CMK (cell line): ENCODE data around the gene TMEM163.
"Not testable (repeated sequence)": the region's sequence is repeated elsewhere in the genome, so short reads cannot be mapped to it uniquely, and the experiment has no call there.

Source experiments
- DNase-seq: peaks from one replicate; pipeline ENCODE4 v3.0.0-alpha.2; 2010; ENCODE audit warnings: low read depth

Gene TMEM163

GRCh38 chr2:134619250-134619649 is 99.5 kb downstream of the TMEM163 start:
- no peak for DNase-seq

DNA sequence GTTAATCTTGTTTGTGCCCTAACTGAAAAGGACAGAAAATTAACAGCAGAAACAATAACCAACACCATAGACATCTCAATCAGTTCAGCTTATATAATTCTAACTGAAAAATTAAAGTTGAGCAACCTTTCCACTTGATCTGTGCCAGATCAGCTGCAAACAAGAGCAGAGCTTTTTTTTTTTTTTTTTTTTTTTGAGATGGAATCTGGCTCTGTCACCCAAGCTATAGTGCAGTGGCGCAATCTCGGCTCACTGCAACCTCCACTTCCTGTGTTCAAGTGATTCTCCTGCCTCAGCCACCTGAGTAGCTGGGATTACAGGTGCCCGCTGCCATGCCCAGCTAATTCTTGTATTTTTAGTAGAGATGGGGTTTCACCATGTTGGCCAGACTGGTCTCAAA is 103.3 kb downstream of the TMEM163 start:
- DNase-seq, result not testable (repeated sequence)

DNA sequence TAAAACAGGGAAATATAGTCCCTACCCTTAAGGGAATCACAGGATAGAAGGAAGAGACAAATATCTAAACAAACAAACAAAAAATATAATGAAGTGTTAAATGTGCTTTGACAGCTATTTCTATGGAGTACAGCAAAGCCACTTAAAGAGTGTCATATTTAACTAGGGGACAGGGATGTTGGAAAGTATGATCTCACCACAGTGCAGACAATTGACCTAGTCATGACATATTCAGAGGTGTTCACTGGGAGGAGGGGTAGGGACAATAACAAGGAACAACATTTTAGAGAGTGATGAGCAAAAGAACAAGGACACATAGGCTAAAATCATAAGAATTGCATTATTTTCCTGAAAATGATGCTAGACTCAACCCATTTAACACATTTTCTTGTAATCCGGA is 107.5 kb downstream of the TMEM163 start:
- DNase-seq, result no peak

GRCh38 chr2:134610871-134611270 is 107.9 kb downstream of the TMEM163 start:
- DNase-seq, result no peak

- DNase-seq, result no peak
These were observed 108.8 kb downstream of the TMEM163 start for GRCh38 chr2:134609924-134610513.

GRCh38 chr2:134603966-134604365 is 114.8 kb downstream of the TMEM163 start:
- no peak for DNase-seq

- no peak for DNase-seq
These were observed 116.1 kb downstream of the TMEM163 start for GRCh38 chr2:134602666-134603065.

DNA sequence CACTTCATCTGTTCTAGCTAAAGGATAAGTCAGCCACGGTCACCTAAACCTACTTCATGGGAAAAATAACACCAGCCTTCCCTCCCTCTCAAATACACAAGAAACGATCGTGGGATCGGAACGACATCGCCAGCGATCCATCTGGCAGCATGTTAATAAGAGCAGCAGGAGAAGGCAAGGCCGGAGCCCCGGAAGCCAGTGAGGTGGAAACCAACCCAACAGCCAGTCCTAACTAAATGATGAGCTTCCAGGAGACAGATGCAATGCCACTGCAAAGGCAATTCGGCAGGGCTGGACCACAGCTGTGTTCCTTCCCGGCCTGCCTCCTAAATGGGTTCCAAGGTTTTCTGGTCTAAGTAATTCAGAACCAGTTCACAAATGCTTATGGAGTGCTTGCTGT is 117.5 kb downstream of the TMEM163 start:
- DNase-seq, result no peak

- DNase-seq, result no peak
These were observed 118.6 kb downstream of the TMEM163 start for GRCh38 chr2:134600208-134600607.

DNA sequence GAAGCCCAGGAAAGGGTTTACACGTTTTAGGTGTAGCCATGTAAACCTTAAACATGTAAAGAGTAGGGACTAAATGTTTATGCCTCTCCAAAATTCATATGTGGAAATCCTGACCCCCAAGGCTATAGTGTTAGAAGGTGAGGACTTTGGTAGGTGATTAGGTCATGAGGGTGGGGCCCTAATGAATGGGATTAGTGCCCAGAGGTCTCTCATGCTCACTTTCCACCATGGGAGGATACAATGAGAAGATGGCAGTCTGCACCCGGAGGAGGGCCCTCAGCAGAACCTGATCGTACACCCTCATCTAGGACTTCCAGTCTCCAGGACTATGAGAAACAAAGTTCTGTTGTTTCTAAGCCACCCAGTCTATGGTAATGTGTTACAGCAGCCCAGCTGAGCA is 119.6 kb downstream of the TMEM163 start:
- no peak for DNase-seq

DNA sequence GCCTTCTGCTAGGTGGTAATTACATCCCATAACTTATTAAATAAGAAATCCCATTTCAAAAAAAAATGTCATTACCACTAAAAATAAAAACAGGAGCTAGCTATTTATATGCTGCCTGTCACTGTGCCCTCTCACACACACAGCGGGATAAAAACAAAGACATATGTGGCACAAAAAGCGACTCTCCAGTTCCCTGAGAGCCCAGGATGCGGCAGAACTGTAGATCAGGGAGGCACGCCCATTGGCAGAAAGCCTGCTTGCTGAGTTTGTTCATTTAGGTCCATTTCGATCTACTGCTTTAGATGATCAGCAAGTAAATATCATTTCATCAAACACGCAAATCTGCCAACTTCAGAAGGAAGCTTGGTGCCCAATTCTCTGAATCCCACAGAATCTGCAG is 124.4 kb downstream of the TMEM163 start:
- no peak for DNase-seq

DNA sequence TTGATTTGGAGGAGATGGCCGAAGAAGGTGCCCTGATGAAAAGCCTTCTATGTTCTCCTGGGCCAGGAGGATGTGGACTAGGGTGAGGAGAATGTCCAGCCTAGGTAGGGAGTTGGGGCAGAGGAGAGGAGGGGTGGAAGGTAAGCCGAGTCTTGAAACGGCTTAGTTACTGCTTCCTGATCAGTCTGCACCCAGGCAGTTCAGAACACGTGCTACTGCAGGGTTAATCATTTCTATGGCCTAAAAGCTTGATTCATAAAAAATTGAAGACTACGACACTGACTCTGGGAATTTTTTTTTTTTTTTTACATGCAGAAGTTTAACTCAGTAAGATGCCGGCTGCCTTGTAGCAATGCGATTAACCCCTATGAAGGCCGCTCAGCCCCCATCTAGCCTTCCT is 125.3 kb downstream of the TMEM163 start:
- DNase-seq, result no peak

DNA sequence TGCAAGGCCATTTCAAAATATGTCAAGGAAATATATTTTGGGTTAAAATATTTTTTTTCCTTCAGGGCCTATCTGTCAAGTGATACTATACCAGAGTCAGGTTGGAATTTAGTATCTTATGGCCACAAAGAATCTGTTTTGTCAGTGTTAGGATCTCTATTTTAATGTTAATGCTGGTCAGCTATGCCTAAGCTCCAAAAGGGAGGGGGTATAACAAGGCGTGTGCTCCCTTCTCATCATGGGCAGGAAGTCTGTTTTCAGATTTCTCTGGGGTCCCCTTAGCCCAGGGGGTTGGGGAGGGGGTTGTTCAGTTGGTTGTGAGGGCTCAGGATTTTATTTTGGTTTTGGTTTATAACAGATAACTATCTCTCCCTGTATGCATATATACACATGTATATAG is 126.4 kb downstream of the TMEM163 start:
- no peak for DNase-seq

- DNase-seq, result no peak
These were observed 127.3 kb downstream of the TMEM163 start for GRCh38 chr2:134591526-134591925.

DNA sequence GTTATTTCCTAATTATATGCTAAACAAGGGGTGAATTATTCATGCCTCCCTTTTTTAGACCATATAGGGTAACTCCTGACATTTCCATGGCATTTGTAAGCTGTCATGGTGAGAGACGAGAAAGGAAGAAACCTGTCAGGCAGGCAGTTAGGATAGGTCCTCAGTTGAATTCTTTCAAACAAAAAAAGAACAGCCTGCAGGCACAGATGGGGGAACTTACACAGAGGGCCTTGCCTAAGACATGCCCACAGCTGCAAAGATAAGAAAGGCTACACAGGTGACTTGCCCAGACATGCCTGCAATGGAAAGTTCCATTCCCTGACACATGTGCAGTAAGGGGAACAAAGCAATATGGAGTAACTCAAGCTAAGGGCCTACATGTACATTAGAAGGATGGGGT is 128.1 kb downstream of the TMEM163 start:
- no peak for DNase-seq

GRCh38 chr2:134589171-134590083 is 129.4 kb downstream of the TMEM163 start:
- DNase-seq, result not testable (repeated sequence)

DNA sequence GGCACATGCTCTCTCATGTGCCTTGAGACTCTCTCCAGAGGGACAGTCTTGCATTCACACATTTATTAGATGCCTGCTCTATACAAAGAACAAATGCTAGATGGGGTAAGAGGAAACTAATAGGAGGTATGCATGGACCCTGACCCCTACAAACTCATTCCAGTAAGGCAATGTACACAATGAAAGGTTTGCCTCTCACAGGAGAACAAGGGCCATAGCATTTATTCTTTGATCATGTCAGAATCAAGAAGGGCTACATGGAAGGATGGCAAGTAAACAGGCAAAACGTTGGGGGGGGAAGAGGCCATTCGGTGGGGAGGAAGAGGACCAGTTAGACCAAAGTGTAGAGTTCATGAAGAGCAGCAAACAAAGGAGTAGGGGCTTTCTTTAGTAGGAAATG is 130.2 kb downstream of the TMEM163 start:
- no peak for DNase-seq

GRCh38 chr2:134586326-134586965 is 132.4 kb downstream of the TMEM163 start:
- no peak for DNase-seq

DNA sequence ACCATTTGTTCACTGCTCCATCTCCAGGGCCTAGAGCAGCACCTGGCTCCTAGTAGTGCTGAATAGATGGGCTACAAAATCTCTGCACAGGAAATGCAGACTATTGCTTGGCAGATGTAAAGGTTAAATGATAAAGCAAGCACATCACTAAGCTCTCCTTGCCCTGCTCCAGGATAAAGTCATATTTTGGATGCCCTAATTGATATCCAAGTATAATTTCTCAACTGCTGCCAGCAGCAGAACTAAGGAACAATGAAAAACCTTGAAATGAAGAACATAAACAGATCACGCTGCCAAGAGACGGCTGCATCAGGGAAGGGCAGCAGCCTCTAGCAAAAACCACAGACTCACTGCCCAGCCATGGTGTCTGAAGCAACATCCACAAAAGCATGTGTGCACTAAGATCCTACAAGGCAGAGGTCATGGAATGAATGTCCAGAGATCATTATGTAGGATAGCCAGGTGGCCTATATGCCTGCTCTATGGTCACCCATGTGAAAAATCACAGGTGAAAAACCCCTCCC is 134.7 kb downstream of the TMEM163 start:
- no peak for DNase-seq

- no peak for DNase-seq
These were observed 135.3 kb downstream of the TMEM163 start for GRCh38 chr2:134583462-134583861.

- no peak for DNase-seq
These were observed 136.3 kb downstream of the TMEM163 start for GRCh38 chr2:134582547-134582899.

- no peak for DNase-seq
These were observed 136.8 kb downstream of the TMEM163 start for GRCh38 chr2:134581877-134582546.
